KMS-11 (cell line): Measurements from ENCODE around the gene NTM.

ENCODE experiments used
- H2AFZ ChIP-seq: fragments of 200-600 bp; sonication (generic); 2 replicates; pipeline ENCODE4 v1.6.1; 2016; ENCODE audit warnings: antibody characterized with exemption, mixed run types, low read depth
- H3K27ac ChIP-seq: fragments of 200-600 bp; sonication (generic); 2 replicates; pipeline ENCODE4 v1.6.1; 2016; ENCODE audit warnings: mild to moderate bottlenecking, mixed run types
- H3K27me3 ChIP-seq: fragments of 200-600 bp; sonication (generic); 2 replicates; pipeline ENCODE4 v1.6.1; 2017; ENCODE audit warnings: mild to moderate bottlenecking, low read depth, mixed run types, moderate library complexity; ENCODE audit not compliant: insufficient read depth
- H3K36me3 ChIP-seq: fragments of 200-600 bp; sonication (generic); 2 replicates; pipeline ENCODE4 v1.6.1; 2017; ENCODE audit warnings: mild to moderate bottlenecking, mixed run types; ENCODE audit not compliant: insufficient read depth
- H3K4me1 ChIP-seq: fragments of 200-600 bp; sonication (generic); 2 replicates; pipeline ENCODE4 v1.6.1; 2016; ENCODE audit warnings: mild to moderate bottlenecking, low read depth, mixed run types; ENCODE audit not compliant: poor library complexity, severe bottlenecking
- H3K4me2 ChIP-seq: fragments of 200-600 bp; sonication (generic); 2 replicates; pipeline ENCODE4 v1.7.0; 2016; ENCODE audit warnings: mild to moderate bottlenecking, mixed run types
- H3K4me3 ChIP-seq: fragments of 200-600 bp; sonication (generic); IDR thresholded peaks from 2 replicates; pipeline ENCODE4 v1.6.1; 2017; ENCODE audit warnings: low read depth, low read length, mixed read lengths; ENCODE audit not compliant: insufficient read depth
- H3K79me2 ChIP-seq: fragments of 200-600 bp; sonication (generic); 2 replicates; pipeline ENCODE4 v1.6.1; 2016; ENCODE audit warnings: low read depth, mixed run types; ENCODE audit not compliant: insufficient read depth
- H3K9ac ChIP-seq: fragments of 200-600 bp; sonication (generic); 2 replicates; pipeline ENCODE4 v1.6.1; 2016; ENCODE audit warnings: mild to moderate bottlenecking, mixed run types
- H4K20me1 ChIP-seq: fragments of 200-600 bp; sonication (generic); 2 replicates; pipeline ENCODE4 v1.6.1; 2016; ENCODE audit warnings: mild to moderate bottlenecking, mixed run types; ENCODE audit not compliant: insufficient read depth
- CTCF ChIP-seq: fragments of 200-600 bp; sonication (generic); conservative IDR thresholded peaks from 2 replicates; pipeline ENCODE4 v1.6.1; 2017; ENCODE audit warnings: low read depth, mild to moderate bottlenecking, antibody characterized with exemption, low read length, moderate library complexity, mixed read lengths

The NTM gene

GRCh38 chr11:132020001-132020400 lies 649.6 kb downstream of the NTM start:
- H4K20me1 ChIP-seq: no peaks in the 10 kb centered on the region
- no peaks in the 10 kb centered on the region for H3K36me3 ChIP-seq
- no peaks in the 10 kb centered on the region for H3K4me1 ChIP-seq
- H3K27me3 ChIP-seq: no peaks in the 10 kb centered on the region
- TF ChIP-seq CTCF: no peak
- no peak overlapping the region for H3K27ac ChIP-seq
- no peaks in the 10 kb centered on the region for H3K79me2 ChIP-seq
- H2AFZ ChIP-seq: no peak overlapping the region
- H3K4me2 ChIP-seq: no peak overlapping the region
- no peak overlapping the region for H3K9ac ChIP-seq
- H3K4me3 ChIP-seq: no peak overlapping the region

GRCh38 chr11:132022285-132022684 lies 651.9 kb downstream of the NTM start:
- Histone ChIP-seq H3K36me3 (no peaks in the 10 kb centered on the region), H4K20me1 (no peaks in the 10 kb centered on the region), H3K9ac (no peak overlapping the region), H3K27me3 (no peaks in the 10 kb centered on the region), H3K79me2 (no peaks in the 10 kb centered on the region), H3K4me1 (no peaks in the 10 kb centered on the region), H2AFZ (no peak overlapping the region), H3K4me3 (no peak overlapping the region), H3K27ac (no peak overlapping the region), H3K4me2 (no peak overlapping the region)
- no peak for TF ChIP-seq CTCF

GRCh38 chr11:132022733-132023478 lies 652.5 kb downstream of the NTM start:
- H3K4me1 ChIP-seq: no peaks in the 10 kb centered on the region
- H3K4me2 ChIP-seq: no peak overlapping the region
- H3K9ac ChIP-seq: no peak overlapping the region
- H3K36me3 ChIP-seq: no peaks in the 10 kb centered on the region
- H3K4me3 ChIP-seq: no peak overlapping the region
- H3K79me2 ChIP-seq: no peaks in the 10 kb centered on the region
- no peak overlapping the region for H2AFZ ChIP-seq
- TF ChIP-seq CTCF: no peak
- no peaks in the 10 kb centered on the region for H4K20me1 ChIP-seq
- H3K27ac ChIP-seq: no peak overlapping the region
- H3K27me3 ChIP-seq: no peaks in the 10 kb centered on the region

GRCh38 chr11:132024587-132025295 lies 654.3 kb downstream of the NTM start:
- H4K20me1 ChIP-seq: no peaks in the 10 kb centered on the region
- H2AFZ ChIP-seq: no peak overlapping the region
- no peaks in the 10 kb centered on the region for H3K4me1 ChIP-seq
- H3K36me3 ChIP-seq: no peaks in the 10 kb centered on the region
- H3K27ac ChIP-seq: no peak overlapping the region
- TF ChIP-seq CTCF: no peak
- no peak overlapping the region for H3K9ac ChIP-seq
- no peak overlapping the region for H3K4me3 ChIP-seq
- no peaks in the 10 kb centered on the region for H3K79me2 ChIP-seq
- no peaks in the 10 kb centered on the region for H3K27me3 ChIP-seq
- no peak overlapping the region for H3K4me2 ChIP-seq
